ENCODE results near the gene WDR62. TPM values are rescaled to one million over a fixed set of nuclear protein-coding genes. Genes with fewer than 3 reads are reported as not detected.

The WDR62 gene
- total RNA-seq, 1 experiment from 2014 or later: 22.0 TPM

DNA sequence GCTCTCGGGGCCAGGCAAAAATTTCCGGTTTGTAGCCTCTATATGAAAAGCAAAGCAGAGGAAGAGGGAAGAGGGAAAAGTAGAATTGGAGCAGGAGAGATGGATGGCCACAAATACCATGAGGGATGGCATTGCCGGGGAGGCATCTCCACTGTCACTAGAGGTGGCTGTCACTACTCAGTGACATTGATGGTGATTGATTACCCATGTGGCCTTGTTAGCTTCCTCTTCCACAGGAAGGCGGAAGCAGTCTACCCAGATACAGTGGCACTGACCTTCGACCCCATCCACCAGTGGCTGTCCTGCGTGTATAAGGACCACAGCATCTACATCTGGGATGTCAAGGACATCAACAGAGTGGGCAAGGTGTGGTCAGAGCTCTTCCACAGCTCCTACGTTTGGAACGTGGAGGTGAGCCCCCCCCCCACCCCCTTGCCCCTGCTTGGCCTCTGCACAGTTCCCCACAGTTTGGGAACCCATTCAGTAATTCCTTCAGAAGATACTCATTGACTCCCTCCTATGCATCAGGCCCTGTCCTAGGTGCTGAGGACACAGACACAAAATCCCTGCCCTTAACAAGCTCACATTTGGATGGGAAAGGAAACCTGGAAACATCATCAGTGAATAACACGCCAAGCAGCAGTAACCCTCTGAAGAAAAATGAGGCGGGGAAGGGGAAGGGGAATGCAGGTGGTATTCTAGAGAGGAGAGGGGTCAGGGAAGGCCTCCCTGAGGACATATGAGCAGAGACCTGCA, 18.6 kb downstream of the WDR62 start:
- no peak for DNase-seq (ENCODE audit: low read depth)

DNA sequence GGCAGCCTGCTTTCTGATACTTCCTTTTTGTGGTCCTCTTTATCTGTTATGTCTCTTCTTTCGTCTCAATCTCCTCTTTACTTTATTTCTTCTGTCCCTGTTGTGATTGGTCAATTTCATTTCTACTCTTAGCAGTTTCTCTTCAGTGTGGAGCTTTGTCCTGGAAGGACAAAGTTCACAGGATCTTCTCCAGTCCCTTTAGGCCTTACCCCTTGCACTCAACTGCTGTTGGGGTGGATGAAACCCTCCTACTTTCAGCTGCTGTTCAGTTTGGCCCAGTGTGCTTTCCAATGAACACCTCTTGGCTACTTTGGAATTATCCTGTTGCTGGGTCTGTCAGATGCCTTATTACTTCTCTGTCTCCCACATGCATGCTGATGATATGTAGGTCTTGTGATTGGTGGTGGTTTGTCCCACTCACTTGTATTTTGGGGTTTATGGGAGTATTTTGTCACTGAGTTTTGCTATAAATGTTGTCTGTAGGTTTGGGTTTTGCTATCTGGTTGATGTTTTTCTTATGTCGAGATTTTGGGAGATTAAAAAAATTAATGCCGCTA, 24.8 kb downstream of the WDR62 start:
- DNase-seq (ENCODE audit: low read depth): no peak

DNA sequence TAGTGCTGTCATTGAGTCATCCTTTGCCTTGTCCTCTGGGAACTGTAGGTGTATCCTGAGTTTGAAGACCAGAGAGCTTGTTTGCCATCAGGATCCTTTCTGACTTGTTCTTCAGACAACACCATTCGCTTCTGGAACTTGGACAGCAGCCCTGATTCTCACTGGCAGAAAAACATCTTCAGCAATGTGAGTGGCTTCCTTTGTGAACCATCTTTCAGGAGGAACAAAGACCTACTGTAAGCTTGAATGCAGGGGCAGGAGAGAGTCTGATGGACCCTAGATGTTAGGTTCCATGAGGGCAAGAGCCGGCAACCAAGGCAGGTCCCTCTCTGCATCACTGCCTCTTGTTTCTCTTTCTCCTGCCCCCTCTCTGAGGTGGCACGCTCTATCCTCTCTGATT, 26.7 kb downstream of the WDR62 start:
- no peak for DNase-seq (ENCODE audit: low read depth)

DNA sequence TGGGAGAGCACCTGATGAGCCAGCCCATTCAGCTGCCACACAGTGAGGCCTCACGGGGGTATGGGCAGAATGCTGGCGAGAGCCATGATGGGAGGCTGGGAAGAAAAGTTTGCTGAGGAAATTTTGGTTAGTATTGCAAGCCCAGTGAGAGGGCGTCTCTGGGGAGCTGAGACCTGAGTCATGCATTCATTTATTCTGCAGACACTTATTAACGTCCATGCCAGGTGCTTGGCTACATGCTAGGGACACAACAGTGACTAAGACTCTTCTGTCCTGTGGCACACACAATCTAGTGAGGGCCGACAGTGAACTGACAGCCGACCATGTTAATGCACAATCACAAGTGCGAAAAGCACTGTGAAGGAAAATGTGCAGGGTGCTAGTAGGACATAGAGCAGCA, 27.2 kb downstream of the WDR62 start:
- DNase-seq (ENCODE audit: low read depth): peak; percentile 47

DNA sequence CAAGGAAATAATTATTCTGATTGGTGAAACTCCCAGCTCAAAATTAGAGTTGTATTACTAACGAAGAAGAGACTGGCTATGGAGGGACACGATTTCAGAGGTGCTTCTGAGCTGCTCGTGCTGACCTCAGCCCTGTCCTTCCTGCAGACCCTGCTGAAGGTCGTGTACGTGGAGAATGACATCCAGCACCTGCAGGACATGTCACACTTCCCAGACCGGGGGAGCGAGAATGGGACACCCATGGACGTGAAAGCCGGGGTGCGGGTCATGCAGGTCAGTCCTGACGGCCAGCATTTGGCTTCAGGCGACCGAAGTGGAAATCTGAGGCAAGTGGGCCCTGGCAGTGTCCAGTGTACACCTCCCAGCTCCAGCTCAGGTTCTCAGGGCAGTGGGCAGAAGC, 28.2 kb downstream of the WDR62 start:
- no peak for DNase-seq (ENCODE audit: low read depth)

DNA sequence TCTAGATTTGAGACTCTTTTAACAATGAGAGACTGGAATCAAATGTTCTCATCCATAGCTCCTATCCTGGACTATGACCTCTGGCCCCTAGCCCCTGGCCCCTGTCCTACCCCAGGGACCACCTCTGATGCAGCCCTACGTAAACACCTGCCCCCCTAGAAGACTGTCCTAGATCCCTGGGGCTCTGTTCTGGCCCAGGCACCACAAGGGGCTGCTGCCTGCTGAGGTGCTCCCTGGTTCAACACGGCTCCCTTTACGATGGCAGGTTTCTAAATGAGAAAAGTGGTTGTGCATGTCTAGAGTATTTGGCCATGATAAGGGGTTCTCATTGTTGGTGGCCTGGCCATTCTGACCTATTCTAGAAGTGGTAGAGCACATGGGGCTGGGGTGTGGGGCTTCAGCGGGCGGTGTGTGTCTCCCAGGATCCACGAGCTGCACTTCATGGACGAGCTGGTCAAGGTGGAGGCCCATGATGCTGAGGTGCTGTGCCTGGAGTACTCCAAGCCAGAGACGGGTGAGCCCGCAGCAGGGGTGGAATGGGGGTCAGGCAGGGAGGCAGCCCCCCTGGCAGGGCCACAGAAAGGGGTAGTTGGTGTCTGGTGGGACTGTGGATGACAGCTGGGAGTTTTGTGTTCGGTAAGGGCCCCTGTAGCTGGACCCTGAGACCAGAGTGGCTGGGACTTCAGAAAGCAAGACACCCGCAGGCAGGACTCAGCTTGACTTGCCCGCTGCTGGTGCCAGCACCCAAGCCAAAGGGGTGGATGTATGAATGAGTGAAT, 29.7 kb downstream of the WDR62 start:
- no peak for DNase-seq (ENCODE audit: low read depth)

DNA sequence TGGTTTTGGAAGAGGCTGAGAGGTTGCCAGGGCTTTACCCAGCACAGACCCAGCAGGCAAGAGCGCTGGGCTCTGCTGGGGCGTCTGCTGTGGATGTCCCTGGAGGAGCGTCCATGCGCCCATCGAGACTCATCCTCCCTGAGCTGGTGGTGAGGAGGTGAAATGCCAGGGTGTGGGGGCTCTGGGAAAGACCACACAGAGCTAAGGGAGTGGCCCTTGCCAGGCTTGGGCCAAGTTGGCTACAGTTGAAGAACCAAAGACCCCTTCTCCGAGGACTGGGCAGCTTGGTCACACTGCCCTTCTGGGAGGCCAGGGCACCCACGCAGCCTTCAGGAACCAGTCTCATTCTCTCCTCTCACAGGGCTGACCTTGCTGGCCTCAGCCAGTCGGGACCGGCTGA, 31.6 kb downstream of the WDR62 start:
- no peak for DNase-seq (ENCODE audit: low read depth)

DNA sequence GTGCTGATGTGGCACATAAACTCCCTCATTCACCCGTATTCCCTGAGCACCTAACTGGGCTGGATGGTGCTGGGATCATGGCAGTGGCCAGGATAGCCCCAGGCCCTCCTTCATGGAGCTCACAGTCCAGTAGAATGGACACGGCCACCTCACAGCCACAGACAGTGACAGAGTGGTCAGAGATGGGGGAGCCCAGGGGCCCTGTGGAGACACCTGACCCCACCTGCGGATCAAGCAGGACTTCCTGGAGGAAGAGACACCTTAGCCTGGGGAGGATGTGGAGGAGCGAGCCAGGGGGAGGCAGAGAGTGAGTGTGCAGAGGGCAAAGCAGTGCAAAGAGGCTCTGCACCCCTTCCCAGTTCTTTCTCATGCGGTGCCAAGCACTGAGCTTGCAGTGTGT, 35.1 kb downstream of the WDR62 start:
- no peak for DNase-seq (ENCODE audit: low read depth)

DNA sequence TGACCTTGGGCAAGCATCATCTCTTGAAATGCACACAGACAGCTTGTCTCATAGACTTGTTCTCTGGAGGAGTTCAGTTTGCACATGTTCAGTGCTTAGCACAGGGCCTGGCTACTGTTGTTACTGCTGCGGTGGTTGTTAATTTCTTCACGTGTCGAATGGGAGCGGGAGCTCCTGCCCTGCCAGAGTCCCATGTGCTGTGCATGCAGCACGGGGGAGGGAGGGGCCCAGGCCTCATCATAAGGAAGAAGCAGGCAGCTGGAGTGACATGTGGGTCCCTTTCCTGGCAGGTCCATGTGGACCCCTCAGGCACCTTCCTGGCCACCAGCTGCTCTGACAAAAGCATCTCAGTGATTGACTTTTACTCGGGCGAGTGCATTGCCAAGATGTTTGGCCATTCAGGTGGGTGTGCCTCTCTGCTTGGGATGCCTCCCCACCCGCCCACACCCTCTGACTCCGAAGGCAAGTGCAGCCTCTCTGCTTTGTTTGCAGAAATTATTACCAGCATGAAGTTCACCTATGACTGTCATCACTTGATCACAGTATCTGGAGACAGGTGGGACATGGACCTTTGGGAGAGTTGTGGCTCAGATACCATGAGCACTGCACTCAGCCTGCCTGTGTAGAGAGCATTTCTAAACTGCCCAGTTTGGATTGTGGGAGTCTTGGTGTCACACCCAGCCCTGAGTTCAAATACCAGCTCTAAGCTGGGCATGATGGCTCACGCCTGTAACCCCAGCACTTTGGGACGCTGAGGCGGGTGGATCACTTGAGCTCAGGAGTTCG, 36.4 kb downstream of the WDR62 start:
- no peak for DNase-seq (ENCODE audit: low read depth)

DNA sequence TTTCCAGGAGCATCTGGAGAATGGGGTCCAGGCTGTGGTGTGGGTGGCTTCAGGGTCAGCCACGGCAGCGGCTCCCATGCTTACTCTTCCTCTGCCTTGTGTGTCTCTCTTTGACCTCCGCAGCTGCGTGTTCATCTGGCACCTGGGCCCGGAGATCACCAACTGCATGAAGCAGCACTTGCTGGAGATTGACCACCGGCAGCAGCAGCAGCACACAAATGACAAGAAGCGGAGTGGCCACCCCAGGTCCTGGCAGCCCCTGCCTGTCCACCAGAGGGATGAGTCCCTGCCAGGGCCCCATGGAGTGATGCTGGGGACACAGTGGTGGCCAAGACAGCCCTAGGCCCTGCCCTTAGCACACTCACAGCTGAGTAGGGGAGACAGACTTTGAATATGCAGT, 37.9 kb downstream of the WDR62 start:
- DNase-seq (ENCODE audit: low read depth): no peak

DNA sequence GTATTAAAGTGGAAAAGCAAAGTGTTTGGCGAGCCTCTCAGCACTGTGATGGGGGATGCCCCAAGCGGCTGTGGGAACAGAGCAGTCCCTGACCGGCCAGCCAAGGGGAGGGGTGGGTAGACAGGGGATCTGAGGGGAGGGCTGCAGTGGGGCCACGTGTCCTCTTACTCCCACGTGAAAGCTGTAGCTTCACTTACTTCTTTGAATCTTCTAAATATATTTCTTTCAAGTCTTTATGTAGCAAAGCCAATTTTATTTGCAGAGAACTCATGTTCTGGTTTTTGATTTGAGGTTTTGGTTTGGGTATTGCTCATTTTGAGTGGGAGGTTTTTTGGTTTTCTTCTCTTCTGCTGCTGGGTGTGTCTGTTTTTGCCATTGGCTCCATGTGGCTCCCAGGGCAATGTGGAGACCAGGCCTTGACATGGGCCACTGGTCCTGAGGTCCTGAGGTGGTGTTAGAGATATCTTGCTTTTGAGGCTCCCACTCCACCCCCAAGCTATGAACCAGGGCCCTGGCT, 38.5 kb downstream of the WDR62 start:
- DNase-seq (ENCODE audit: low read depth): no peak

DNA sequence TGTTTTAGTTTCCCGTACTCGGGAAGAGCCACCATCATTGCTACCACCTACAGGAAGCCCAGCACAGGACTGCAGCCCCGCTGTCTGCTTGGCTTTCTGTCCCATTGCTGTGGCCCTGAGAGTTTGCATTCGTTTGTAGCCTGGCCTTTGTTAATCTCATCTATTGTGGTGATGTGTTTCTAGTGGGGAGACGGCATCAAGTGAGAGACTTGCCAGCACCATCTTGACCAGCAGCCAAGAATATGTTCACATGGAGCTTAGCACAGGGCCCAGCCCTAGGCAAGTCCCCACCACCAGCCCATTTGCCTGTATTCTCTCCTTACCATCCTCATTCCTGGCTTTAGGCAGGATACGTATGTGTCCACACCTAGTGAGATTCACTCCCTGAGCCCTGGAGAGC, 39.0 kb downstream of the WDR62 start:
- no peak for DNase-seq (ENCODE audit: low read depth)

DNA sequence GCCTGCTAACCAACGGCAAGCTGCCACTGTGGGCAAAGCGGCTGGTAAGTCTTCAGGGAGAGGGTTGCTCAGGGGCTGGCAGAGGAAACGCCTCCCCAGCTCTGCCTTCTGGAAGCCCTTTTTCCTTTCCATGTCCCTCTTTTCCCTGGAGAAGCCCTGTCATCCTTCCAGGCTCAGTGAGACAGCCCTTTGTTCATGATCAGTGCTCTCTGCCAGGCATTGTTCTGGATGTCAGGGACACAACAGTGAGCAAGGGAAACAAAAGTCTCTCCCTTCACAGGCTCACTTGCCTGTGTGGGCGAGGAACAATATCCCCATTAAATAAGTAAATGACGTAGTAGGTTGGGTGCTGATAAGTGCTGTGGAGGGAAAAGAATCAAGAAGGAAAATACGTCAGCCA, 42.3 kb downstream of the WDR62 start:
- DNase-seq (ENCODE audit: low read depth): no peak

DNA sequence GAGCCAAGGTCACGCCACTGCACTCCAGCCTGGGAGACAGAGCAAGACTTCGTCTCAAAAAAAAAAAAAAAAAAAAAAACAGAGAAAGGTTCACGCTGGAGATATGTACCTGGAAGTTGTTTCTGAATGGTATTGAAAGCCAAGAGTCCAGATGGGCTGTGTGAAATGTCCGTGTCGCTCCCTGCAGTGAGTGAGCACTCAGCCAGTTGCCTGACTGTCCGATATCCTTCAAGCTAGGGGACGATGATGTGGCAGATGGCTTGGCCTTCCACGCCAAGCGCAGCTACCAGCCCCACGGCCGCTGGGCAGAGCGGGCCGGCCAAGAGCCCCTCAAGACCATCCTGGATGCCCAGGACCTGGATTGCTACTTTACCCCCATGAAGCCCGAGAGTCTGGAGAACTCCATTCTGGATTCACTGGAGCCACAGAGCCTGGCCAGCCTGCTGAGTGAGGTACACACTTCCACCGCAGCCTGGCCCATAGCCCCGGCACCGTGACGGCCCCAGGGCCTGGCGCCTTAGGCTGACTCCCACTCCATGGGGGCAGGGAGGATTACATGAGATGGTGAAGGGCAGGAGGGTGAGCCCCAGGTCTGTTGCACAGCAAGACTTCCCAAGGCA, 44.6 kb downstream of the WDR62 start:
- no peak for DNase-seq (ENCODE audit: low read depth)

DNA sequence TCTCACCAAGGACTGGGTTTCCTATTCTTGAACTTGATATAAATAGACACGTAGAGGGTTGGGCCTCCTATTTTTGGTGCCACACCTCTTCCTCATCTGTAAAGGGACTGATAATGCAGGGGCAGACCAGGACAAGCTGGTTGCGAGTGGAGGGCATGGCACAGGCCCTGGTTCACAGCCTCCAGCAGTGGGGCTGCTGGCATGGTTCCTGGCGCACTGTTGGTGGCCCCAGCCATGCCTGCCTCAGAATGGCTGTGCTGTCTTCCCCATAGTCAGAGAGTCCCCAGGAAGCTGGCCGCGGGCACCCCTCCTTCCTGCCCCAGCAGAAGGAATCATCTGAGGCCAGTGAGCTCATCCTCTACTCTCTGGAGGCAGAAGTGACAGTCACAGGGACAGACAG, 45.8 kb downstream of the WDR62 start:
- no peak for DNase-seq (ENCODE audit: low read depth)

DNA sequence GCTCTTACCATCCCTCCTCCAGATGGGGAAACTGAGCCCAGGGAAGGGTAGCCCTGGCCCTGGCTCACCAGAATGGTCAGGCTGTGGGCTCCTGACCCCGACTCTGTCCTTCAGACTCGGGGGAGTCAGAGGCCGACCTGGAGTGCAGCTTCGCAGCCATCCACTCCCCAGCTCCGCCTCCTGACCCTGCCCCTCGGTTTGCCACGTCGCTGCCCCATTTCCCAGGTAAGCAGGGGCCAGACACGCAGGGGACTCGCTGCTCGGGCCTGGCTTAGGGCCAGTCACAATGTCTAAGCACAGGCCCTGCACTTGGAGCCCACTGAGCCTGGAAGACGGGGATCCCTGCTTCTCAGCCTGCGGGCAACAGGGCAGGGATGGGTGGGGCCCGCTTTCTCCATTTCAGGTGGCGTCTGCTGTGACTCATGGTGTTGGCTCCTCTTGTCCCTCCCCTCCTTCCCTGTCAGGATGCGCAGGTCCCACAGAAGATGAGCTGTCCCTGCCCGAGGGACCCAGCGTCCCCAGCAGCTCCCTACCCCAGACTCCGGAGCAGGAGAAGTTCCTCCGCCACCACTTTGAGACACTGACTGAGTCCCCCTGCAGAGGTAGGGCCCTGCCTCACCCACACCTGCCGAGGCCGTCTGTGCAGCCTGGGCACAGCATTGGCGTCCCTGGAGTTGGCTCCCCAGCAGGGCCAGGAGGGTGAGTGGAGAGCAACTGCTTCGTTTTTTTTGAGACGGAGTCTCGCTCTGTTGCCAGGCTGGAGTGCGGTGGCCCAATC, 47.0 kb downstream of the WDR62 start:
- no peak for DNase-seq (ENCODE audit: low read depth)

DNA sequence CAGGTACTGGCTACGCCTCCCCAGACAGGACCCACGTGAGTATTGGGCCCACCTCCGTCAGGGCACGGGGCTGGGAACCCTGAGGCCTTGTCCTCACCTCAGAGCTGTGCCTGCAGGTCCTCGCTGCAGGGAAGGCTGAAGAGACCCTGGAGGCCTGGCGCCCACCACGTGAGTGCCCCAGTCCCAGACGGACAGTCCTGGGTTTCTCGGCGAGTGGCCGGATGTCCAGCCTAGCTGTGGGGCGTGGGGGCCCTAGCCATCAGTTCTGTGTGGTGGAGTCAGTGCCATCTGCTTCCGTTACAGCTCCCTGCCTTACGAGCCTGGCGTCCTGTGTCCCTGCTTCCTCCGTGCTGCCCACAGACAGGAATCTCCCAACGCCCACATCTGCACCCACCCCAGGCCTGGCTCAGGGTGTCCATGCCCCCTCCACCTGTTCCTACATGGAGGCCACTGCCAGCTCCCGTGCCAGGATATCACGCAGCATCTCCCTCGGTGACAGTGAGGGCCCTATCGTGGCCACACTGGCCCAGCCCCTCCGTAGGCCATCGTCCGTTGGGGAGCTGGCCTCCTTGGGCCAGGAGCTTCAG, 48.4 kb downstream of the WDR62 start:
- no peak for DNase-seq (ENCODE audit: low read depth)

DNA sequence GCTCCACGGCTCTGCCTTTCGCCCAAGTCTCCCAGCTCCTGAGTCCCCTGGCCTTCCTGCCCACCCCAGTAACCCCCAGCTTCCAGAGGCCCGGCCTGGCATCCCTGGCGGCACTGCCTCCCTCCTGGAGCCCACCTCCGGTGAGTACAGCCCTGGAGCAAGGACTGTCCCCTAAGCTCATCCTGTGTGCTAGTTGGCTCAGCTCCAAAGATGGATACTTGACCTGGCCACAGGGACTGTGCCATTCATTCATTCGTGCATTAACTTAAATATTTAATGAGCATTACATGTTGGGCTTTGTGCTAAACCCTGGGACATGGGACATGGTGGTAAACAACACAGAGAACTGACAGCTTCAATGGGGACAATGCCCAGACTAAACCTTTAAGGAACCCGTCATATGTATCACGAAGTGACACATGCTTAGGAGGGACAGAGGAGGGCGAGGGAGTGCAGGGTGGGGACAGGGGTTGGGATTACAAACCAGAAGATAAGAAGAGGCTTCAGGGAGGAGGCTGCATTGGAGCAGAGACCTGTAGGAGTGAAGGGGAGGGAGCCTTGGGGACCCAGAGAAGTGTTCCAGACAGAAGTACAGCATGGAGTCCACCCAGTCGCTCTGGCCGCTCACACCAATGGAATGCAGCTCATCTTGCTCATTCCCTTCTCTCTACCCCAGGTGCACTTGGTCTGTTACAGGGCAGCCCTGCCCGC, 49.3 kb downstream of the WDR62 start:
- DNase-seq (ENCODE audit: low read depth): no peak

DNA sequence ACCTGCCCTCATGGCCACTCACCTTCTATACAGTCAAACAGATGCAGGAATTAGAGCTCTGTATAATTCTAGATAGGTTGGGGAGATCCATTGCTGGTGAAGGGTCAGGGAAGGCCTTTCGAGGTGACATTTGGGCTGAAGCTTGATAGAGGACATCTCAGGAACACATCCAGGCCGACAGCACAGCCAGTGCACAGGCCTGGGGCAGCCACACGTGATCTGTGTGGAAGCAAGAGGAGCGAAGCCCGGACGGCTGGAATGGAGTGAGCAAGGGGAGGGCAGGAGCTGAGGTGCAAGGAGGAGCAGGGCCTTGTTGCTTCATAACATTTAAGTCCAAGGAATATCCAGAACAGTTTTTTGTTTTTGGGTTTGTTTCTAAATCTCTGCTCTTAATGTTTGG, 51.7 kb downstream of the WDR62 start:
- no peak for DNase-seq (ENCODE audit: low read depth)

DNA sequence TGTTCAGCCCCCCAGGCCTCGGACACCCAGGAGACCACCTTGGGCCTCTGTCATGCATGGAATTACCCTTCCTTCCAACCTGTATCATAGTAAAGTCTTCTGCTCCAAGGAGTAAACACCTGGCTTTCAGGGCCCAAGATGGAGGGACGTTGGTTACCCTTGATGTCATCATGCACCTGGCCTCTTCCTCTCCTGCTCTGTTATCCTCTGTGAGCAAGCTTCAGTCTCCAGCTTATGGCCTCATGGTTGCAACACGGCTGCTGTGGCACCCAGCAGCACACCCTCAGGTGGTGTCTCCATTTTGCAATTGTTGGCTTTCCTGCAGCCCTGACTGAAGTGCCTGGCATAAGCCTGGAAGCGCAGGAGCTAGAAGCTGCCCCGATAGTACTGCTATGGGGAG, 52.3 kb downstream of the WDR62 start:
- no peak for DNase-seq (ENCODE audit: low read depth)

All from LHCN-M2 (cell line).